ENCODE results near the gene PTPRQ.
"Not testable (repeated sequence)": the region's sequence is repeated elsewhere in the genome, so short reads cannot be mapped to it uniquely, and the experiment has no call there.

The PTPRQ gene

GRCh38 chr12:80441921-80442320 lies 2.1 kb upstream of the PTPRQ start:
- no peak for TF ChIP-seq CTCF (IDR thresholded peaks at IDR 0.05; ENCODE audit: insufficient read depth, low read depth, low read length, missing control alignments)
- no peak overlapping the region for H3K4me3 ChIP-seq (ENCODE audit: low read depth, low read length)
- no peak for DNase-seq (ENCODE audit: low read depth)

GRCh38 chr12:80442426-80443222 lies 1.4 kb upstream of the PTPRQ start:
- no peak for TF ChIP-seq CTCF (IDR thresholded peaks at IDR 0.05; ENCODE audit: insufficient read depth, low read depth, low read length, missing control alignments)
- no peak for DNase-seq (ENCODE audit: low read depth)
- no peak overlapping the region for H3K4me3 ChIP-seq (ENCODE audit: low read depth, low read length)

GRCh38 chr12:80445083-80445793 lies 1.2 kb downstream of the PTPRQ start:
- TF ChIP-seq CTCF (IDR thresholded peaks at IDR 0.05; ENCODE audit: insufficient read depth, low read depth, low read length, missing control alignments), result no peak
- DNase-seq (ENCODE audit: low read depth), result no peak
- H3K4me3 ChIP-seq (ENCODE audit: low read depth, low read length), result no peak overlapping the region

- no peak for DNase-seq (ENCODE audit: low read depth)
- no peak overlapping the region for H3K4me3 ChIP-seq (ENCODE audit: low read depth, low read length)
- no peak for TF ChIP-seq CTCF (IDR thresholded peaks at IDR 0.05; ENCODE audit: insufficient read depth, low read depth, low read length, missing control alignments)
Observed at GRCh38 chr12:80456513-80456912, 12.5 kb downstream of the PTPRQ start.

- TF ChIP-seq CTCF (IDR thresholded peaks at IDR 0.05; ENCODE audit: insufficient read depth, low read depth, low read length, missing control alignments), result no peak
- DNase-seq (ENCODE audit: low read depth), result no peak
- no peak overlapping the region for H3K4me3 ChIP-seq (ENCODE audit: low read depth, low read length)
Observed at GRCh38 chr12:80460972-80461371, 16.9 kb downstream of the PTPRQ start.

- H3K4me3 ChIP-seq (ENCODE audit: low read depth, low read length); DNase-seq (ENCODE audit: low read depth): not testable (repeated sequence)
Observed at GRCh38 chr12:80461851-80462250, 17.8 kb downstream of the PTPRQ start.

- no peak for TF ChIP-seq CTCF (IDR thresholded peaks at IDR 0.05; ENCODE audit: insufficient read depth, low read depth, low read length, missing control alignments)
- no peak overlapping the region for H3K4me3 ChIP-seq (ENCODE audit: low read depth, low read length)
- no peak for DNase-seq (ENCODE audit: low read depth)
Observed at GRCh38 chr12:80469681-80470080, 25.6 kb downstream of the PTPRQ start.

Measured in GM12865 (cell line).